ENCODE data around the gene PDZD2.
"Not testable (repeated sequence)": the region's sequence is repeated elsewhere in the genome, so short reads cannot be mapped to it uniquely, and the experiment has no call there.

Gene PDZD2

DNA sequence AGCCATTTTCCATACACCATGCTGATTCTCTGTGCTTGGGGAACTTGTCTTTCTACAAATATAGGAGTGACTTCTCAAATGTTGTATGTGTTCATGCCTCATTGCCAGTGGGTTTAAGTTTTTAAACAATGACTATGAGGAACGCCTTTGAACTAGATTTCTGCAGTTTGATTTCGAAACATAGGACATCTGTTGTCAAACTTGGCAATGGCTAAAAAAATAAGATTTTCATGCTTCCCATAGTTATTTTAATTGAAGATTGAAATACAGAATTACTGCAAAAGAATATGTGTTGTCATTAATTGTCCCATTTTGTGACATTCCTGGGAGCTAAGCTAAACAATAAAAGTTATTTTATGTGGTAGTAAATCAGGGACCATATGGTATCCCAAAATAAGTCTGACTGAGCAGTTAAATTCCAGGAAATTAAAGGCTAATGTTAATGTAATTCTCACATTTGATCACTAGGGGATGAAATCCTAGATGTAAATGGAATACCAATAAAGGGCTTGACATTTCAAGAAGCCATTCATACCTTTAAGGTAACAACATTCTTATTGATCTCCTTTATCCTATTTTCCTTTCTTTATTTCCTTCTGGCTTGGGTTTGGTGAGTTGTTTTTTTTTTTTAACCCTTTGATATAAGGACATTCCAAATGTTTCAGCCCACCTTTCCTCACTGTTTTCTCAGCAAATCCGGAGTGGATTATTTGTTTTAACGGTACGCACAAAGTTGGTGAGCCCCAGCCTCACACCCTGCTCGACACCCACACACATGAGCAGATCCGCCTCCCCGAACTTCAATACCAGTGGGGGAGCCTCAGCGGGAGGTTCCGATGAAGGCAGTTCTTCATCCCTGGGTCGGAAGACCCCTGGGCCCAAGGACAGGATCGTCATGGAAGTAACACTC lies 418.5 kb downstream of the PDZD2 start:
- DNase-seq (ENCODE audit: insufficient read length, low spot score) (no peak), FAIRE-seq (no peak)

GRCh38 chr5:32058101-32058500 lies 419.2 kb downstream of the PDZD2 start:
- DNase-seq (ENCODE audit: insufficient read length, low spot score) (no peak), FAIRE-seq (peak; percentile 83)

- FAIRE-seq (no peak), DNase-seq (ENCODE audit: insufficient read length, low spot score) (no peak)
Measured at GRCh38 chr5:32058997-32059396, 420.1 kb downstream of the PDZD2 start.

DNA sequence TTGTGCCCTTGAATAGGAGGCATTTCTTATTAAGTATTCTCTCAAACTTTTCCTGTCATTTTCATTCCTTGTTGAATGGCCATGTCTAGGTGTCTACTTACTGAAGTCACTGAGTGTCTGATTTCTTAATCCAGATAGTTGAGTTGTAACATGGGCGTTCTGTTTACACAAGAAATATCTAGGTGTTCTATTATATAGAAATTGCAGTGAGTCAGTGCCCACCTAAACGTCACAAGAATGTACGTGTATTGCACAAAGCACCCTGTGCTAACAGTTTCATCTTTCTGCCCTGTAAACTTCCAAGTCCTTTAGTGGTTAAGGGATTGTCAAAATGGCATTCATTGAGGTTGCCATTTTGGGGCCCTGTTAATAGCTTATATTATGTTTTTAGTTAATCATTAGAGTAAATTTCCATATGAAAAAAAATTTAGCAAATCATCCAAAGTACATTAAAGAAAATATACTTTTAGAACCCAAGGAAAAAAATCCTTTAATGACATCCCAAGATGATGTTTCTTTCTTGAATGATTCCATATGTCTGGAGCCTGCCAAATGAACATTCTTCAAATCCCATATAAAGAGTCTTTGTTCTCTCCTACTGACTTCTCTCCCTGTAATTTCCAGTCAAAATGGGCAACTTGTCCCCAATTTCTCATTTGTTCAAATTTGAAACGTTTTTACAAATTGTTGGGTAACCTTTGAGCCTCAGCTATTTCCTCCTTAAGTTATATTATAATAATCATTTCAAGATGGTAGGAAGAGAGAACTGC lies 421.0 kb downstream of the PDZD2 start:
- FAIRE-seq (no peak), DNase-seq (ENCODE audit: insufficient read length, low spot score) (no peak)

- FAIRE-seq (no peak), DNase-seq (ENCODE audit: insufficient read length, low spot score) (no peak)
Measured at GRCh38 chr5:32061236-32061635, 422.3 kb downstream of the PDZD2 start.

DNA sequence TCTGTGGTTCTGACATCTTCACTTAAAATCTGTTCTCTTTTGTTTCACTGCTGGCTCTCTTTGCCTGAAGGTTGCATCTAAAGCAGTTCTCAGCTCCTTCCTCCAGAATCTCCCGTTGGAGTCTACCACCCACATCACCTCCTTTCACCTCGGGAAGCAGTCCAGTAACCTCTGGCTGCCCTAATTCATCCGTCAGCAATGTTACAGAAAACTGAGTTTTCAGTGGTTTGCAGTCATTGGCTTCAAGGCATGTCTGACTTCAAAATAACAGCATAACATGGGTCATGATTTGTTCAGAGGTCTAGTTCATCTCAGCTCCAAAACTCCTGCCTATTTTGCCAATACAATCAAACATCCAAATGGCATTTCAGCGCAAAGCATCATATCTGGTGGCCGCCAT lies 427.5 kb downstream of the PDZD2 start:
- DNase-seq (ENCODE audit: insufficient read length, low spot score), result no peak
- peak; percentile 71 for FAIRE-seq

- FAIRE-seq, result peak; percentile 58
- no peak for DNase-seq (ENCODE audit: insufficient read length, low spot score)
Measured at GRCh38 chr5:32067774-32068470, 429.0 kb downstream of the PDZD2 start.

DNA sequence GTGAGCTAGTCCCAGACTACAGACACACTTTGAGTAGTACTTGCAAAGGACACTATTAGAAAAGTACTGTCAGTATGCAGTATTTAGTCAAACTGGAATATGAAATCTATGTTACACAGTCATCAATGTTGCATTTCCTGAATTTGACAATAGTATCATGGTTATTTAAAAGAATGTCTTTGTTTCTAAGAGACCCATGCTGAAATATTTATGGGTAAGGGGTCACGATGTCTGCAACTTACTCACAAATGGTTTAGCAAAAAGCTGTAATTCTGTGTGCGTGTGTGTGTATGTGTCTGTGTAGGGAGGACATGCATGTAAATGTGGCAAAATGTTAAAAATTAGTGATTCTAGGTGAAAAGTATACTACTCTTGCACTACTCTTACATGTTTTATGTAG lies 429.6 kb downstream of the PDZD2 start:
- DNase-seq (ENCODE audit: insufficient read length, low spot score) (no peak), FAIRE-seq (no peak)

DNA sequence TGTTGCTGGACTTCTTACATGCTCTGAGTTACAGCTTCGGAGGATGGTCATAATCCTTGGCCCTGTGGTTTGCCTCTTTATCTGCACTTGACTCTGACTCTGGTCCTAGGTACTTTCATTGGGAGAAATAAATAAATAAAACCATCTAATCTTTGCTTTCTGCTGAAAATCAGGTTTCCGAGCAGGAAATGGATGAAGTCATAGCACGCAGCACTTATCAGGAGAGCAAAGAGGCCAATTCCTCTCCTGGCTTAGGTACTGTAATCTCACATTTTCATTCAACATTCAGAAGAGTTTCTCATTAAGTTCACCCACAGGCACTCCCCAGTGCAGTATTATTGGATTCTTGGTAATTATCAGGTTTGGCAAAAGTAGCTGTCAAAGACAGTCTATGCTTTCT lies 430.5 kb downstream of the PDZD2 start:
- DNase-seq (ENCODE audit: insufficient read length, low spot score) (no peak), FAIRE-seq (no peak)

- FAIRE-seq, result no peak
- no peak for DNase-seq (ENCODE audit: insufficient read length, low spot score)
Measured at GRCh38 chr5:32071351-32071944, 432.5 kb downstream of the PDZD2 start.

DNA sequence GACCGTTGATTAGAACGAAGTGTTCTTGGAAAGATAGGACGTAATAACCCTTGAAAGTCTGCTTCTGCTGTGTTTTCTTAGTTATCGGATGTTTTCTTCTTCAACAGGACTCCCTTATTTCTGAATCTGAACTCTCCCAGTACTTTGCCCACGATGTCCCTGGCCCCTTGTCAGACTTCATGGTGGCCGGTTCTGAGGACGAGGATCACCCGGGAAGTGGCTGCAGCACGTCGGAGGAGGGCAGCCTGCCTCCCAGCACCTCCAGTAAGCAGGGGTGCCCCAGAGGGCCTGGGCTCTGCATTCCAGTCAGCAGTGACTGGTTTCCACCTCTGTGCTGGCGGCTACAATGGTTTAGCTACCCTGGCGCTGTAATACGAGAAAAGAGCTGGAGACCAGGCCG lies 433.1 kb downstream of the PDZD2 start:
- FAIRE-seq, result no peak

GRCh38 chr5:32074401-32074800 lies 435.5 kb downstream of the PDZD2 start:
- DNase-seq (ENCODE audit: insufficient read length, low spot score) (no peak), FAIRE-seq (no peak)

More for the DNA sequence above, 433.1 kb downstream of the PDZD2 start:
- DNase-seq (ENCODE audit: insufficient read length, low spot score), result no peak

DNA sequence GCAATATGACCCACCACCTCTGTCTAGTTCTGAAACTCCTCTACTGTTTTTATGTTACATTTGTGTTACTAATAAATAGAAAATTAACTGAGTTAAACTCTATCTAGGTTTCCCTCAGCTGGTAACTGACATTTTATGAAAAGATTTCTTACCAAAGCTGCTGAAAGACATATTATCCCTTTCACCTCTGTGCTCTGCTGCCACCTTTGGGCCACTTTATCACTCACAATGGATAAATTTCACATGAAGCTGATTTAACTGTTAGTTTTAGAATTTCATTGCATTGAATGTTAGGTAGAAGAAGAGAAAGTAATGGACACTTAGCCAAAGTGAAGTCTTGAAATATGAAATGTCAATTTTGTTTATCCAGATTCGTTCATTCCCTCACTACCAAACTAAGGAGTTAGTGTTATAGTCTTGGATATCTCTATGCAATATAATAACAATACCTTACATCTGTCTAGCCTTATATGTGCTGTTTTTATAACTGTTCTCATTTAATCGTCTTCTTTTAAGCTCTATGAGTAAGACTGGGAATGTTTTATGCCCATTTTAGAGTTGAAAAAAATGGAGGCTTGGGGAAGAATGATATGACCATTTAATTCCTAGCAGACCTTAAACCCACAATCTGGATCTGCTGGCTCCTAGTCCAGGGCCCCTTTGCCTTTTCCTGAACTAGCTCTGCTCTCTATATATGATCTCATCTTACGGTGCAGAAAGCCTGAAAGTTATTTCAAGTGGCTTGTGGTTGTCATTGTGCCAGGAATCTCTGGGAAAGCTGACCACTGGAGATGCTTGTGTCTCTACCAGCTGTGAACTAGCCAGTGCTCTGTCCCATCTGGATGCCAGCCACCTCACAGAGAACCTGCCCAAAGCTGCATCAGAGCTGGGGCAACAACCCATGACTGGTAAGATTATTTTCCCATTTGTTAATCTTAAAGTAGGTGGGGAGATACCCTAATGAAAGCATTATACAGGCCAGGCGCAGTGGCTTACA lies 438.1 kb downstream of the PDZD2 start:
- peak; percentile 80 for DNase-seq (ENCODE audit: insufficient read length, low spot score)
- FAIRE-seq, result peak; percentile 38

DNA sequence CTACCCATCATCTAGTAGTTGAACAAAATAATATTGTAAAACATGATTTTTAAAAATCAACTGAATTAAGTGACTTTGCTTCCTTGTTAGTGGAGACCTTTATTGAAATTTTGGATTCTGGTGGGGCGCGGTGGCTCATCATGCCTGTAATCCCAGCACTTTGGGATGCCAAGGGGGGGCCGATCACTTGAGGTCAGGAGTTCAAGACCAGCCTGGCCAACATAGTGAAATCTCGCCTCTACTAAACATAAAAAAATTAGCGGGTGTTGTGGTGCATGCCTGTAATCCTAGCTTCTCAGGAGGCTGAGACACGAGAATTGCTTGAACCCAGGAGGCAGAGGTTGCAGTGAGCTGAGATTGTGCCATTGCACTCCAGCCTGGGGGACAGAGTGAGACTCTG lies 439.9 kb downstream of the PDZD2 start:
- FAIRE-seq; DNase-seq (ENCODE audit: insufficient read length, low spot score): not testable (repeated sequence)

GRCh38 chr5:32080565-32080964 lies 441.6 kb downstream of the PDZD2 start:
- FAIRE-seq; DNase-seq (ENCODE audit: insufficient read length, low spot score): not testable (repeated sequence)

DNA sequence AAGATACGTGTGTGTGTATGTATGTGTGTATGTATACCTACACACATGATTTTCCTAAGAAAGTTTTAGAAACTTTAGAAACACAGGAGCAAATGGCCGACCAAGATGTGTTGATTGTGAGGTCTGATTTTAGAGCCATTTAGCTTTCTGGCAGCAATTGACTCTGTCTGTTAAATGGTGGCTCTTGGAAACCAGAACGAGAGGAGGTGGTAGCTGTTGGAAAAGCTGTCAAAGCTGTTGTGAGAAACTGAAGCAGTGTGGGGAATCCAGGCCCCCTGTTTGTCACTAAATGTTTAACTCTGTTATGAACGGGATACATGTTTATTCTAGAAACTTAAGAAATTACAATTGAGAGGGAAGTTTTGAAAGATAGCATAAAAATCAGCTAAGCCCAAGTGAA lies 443.8 kb downstream of the PDZD2 start:
- FAIRE-seq, result no peak

GRCh38 chr5:32083981-32084430 lies 445.1 kb downstream of the PDZD2 start:
- FAIRE-seq, result no peak
- no peak for DNase-seq (ENCODE audit: insufficient read length, low spot score)

More for the DNA sequence above, 443.8 kb downstream of the PDZD2 start:
- DNase-seq (ENCODE audit: insufficient read length, low spot score), result no peak

- no peak for DNase-seq (ENCODE audit: insufficient read length, low spot score)
Measured at GRCh38 chr5:32087086-32088082, 448.5 kb downstream of the PDZD2 start.

More at GRCh38 chr5:32087086-32088082, 448.5 kb downstream of the PDZD2 start:
- no peak for FAIRE-seq
